Activated CD8-positive, alpha-beta T cell treated with anti-CD3 and anti-CD28 coated beads, Interleukin-2, amount 10 ng/mL, durations not matched to agents 7 days and 5 days (primary cell): ENCODE measurements around the gene RGS9BP. TPM values are rescaled to one million over a fixed set of nuclear protein-coding genes. Genes with fewer than 3 reads are reported as not detected.
"Not testable (repeated sequence)": the region's sequence is repeated elsewhere in the genome, so short reads cannot be mapped to it uniquely, and the experiment has no call there.

Source experiments
- ATAC-seq: fragments of 150-1000 bp; cut with Tn5 transposase; one replicate; pipeline ENCODE4 v1.10.0; 2021; ENCODE audit warnings: moderate library complexity
- CTCF ChIA-PET: fragments of 350-600 bp; sonication (Branson Sonifier 250); formaldehyde crosslinking; loops from one replicate; lab custom pipeline; 2021; ENCODE audit warnings: antibody characterized with exemption; lab: Charles Lee
- POLR2A ChIA-PET: fragments of 350-600 bp; sonication (Branson Sonifier 250); formaldehyde crosslinking; loops from one replicate; lab custom pipeline; 2021; ENCODE audit warnings: antibody characterized with exemption; lab: Charles Lee
- DNase-seq: peaks from one replicate; pipeline ENCODE4 v3.0.0-alpha.2; 2020
- H3K27ac Mint-ChIP-seq: one replicate; pipeline ENCODE4 v1.8.0; 2021; ENCODE audit warnings: mild to moderate bottlenecking, mixed read lengths
- H3K27me3 Mint-ChIP-seq: one replicate; pipeline ENCODE4 v1.8.0; 2021; ENCODE audit warnings: low read depth, mixed read lengths
- H3K36me3 Mint-ChIP-seq: one replicate; pipeline ENCODE4 v1.8.0; 2021; ENCODE audit warnings: low read depth, mixed read lengths
- H3K4me1 Mint-ChIP-seq: one replicate; pipeline ENCODE4 v1.8.0; 2021; ENCODE audit warnings: low read depth, mixed read lengths
- H3K4me3 Mint-ChIP-seq: one replicate; pipeline ENCODE4 v1.8.0; 2021; ENCODE audit warnings: mild to moderate bottlenecking, mixed read lengths
- H3K9me3 Mint-ChIP-seq: one replicate; pipeline ENCODE4 v1.8.0; 2022; ENCODE audit warnings: mixed read lengths; ENCODE audit not compliant: insufficient read depth
- total RNA-seq, 2 experiments: library from RNA; stranded (reverse); gene quantifications; one replicate each; pipeline ENCODE4 v1.2.3, GENCODE V29; 2021

The RGS9BP gene
- total RNA-seq, 2 experiments from 2014 or later: 0.34 to 0.37 TPM

DNA sequence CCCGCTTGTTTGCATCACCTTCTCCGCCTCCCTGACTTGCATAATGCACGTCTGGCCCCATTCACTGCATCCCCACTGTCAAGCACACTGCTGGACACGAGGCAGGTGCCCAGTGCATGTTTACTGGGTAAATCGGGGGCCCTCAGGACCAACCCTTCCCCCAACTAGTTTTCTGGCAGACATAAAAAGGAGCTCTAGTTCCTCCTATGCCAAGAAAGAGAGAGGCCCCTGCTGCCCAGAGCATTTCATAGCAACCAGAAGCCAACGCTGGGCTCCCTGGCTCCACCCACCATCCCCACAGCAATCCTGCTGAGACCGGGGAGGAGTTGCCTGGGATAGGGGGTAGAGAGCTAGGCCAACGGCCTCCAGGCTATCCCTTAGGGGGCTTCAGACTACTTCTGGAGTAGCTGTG is 23.9 kb upstream of the RGS9BP start:
- DNase-seq (no peak), ATAC-seq (no peak)
- Mint-ChIP-seq H3K27me3 (no peaks in the 10 kb centered on the region), H3K4me3 (no peak overlapping the region), H3K36me3 (peaks cover 43% of the 10 kb centered on the region), H3K27ac (no peak overlapping the region), H3K9me3 (no peaks in the 10 kb centered on the region), H3K4me1 (peaks cover 18% of the 10 kb centered on the region)
- ChIA-PET CTCF (no interaction called here), POLR2A (interaction anchor here (0.6 kb wide), 1 partner anchor 149 kb away, joined by 3 read pairs; no protein-coding TSS in a partner anchor)

DNA sequence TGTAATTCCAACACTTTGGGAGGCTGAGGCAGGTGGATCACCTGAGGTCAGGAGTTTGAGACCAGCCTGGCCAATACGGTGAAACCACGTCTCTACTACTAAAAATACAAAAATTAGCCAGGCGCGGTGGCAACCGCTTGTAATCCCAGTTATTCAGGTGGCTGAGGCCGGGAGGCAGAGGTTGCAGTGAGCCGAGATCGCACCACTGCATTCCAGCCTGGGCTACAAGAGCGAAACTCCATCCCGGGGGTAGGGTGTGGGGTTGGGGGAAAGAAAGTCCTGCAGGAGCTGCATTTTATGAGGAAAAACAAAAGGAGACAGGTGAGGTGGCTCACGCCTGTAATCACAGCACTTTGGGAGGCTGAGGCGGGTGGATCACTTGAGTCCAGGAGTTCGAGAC is 23.3 kb upstream of the RGS9BP start:
- H3K27me3 Mint-ChIP-seq, POLR2A ChIA-PET, H3K27ac Mint-ChIP-seq, ATAC-seq, CTCF ChIA-PET, H3K4me3 Mint-ChIP-seq, H3K9me3 Mint-ChIP-seq, DNase-seq: not testable (repeated sequence)
- peaks cover 37% of the 10 kb centered on the region for H3K36me3 Mint-ChIP-seq
- H3K4me1 Mint-ChIP-seq: peaks cover 12% of the 10 kb centered on the region

DNA sequence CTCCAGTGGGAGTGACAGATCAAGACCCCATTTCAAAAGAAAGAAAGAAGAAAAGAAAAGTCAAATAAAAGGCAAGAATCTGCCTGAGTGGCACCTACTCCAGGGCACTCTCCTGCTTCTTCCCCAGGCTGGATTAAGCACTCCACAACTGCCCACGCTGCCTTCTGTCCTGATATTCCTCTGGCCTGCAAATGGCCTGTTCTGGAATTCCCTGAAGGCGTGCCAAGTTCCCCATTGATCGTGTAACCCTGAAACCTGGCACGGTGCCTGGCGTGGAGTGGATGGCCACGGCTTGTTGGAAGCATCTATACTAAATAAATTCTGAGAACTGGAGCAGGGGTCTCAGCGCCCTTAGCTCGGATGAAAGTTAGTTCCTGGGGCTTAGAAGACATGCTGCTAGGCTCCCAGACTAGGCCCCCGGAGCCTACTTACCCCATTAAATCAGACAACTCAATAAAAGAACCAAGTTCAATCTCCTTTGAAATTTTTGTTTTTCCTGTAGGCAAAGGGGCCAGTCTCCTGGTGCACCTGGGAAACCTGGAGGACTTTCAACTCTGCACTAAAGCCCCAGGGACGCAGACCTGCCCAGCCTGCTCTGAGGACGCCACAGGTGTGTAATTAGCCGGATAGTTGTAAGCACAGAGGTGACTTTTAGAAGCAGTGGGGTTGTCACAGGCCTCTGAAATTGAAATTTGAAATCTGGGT is 22.6 kb upstream of the RGS9BP start:
- H3K27ac Mint-ChIP-seq: no peak overlapping the region

DNA sequence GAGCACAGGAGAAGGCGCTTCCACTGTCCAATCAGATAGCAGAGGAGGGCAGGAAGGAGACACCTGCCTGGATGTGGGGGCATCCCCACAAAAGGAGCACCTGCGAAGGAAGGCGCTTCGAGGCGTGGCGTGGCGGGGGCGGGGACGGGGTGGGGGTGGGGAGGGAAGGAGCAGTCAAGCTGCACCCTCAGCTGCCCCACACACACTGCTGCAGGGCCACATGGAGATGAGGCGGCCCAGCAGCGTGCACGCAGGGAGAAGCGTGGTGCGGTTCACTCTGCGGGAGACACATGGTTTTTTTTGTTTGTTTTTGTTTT is 22.1 kb upstream of the RGS9BP start:
- CTCF ChIA-PET: no interaction called here
- ATAC-seq: no peak
- Mint-ChIP-seq H3K4me3 (no peak overlapping the region), H3K36me3 (peaks cover 27% of the 10 kb centered on the region), H3K4me1 (no peaks in the 10 kb centered on the region), H3K9me3 (no peaks in the 10 kb centered on the region), H3K27ac (no peak overlapping the region), H3K27me3 (no peaks in the 10 kb centered on the region)
- POLR2A ChIA-PET: no interaction called here
- DNase-seq: no peak

More for the DNA sequence above, 22.6 kb upstream of the RGS9BP start:
- H3K27me3 Mint-ChIP-seq: no peaks in the 10 kb centered on the region
- H3K4me3 Mint-ChIP-seq: no peak overlapping the region
- ChIA-PET CTCF (no interaction called here), POLR2A (no interaction called here)
- H3K9me3 Mint-ChIP-seq: no peaks in the 10 kb centered on the region
- H3K36me3 Mint-ChIP-seq: peaks cover 31% of the 10 kb centered on the region
- ATAC-seq (no peak), DNase-seq (no peak)
- peaks cover 4% of the 10 kb centered on the region for H3K4me1 Mint-ChIP-seq

DNA sequence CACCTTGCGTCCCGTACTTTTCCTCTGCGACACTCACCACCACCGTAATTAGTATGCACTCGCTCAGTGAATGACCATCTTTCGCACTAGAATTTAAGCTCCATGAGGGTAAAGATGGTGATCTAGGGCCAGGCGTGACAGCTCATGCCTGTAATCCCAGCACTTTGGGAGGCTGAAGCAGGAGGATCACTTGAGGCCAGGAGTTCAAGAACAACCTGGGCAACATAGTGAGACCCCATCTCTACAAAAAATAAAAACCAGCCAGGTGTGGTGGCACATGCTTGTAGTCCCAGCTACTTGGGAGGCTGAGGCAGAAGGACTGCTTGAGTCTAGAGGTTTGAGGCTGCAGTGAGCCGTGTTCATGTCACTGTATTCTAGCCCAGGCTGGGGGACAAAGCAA is 19.3 kb upstream of the RGS9BP start:
- H3K9me3 Mint-ChIP-seq, DNase-seq, H3K27me3 Mint-ChIP-seq, H3K4me1 Mint-ChIP-seq, H3K27ac Mint-ChIP-seq, POLR2A ChIA-PET, H3K4me3 Mint-ChIP-seq, ATAC-seq: not testable (repeated sequence)
- peaks cover 15% of the 10 kb centered on the region for H3K36me3 Mint-ChIP-seq
- CTCF ChIA-PET: interaction anchor here (1.0 kb wide), 1 partner anchor 17 kb away, joined by 3 read pairs; no protein-coding TSS in a partner anchor

DNA sequence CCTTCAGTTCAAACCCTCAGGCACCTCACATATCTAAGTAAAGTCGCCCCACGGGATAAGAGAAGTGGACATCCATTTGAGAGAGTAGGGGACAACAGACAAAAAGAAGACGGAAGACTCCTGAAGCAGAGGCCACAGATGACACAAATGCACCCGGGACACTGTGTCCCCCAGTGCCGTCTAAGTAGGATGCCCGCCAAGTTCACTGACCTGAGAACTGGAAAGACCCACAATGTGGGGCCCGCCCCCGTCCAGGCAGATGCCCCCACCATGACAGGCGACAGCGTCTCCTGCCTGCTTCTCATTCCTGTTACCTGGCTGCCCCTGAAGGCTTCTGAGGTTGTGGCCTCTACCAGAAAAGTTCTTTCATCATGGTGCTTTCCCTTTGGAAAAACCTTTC is 17.6 kb upstream of the RGS9BP start:
- no peak overlapping the region for H3K27ac Mint-ChIP-seq
- DNase-seq: no peak
- ChIA-PET POLR2A (no interaction called here), CTCF (no interaction called here)
- no peaks in the 10 kb centered on the region for H3K27me3 Mint-ChIP-seq
- H3K4me1 Mint-ChIP-seq: peaks cover 8% of the 10 kb centered on the region
- H3K36me3 Mint-ChIP-seq: peaks cover 13% of the 10 kb centered on the region
- H3K4me3 Mint-ChIP-seq: no peak overlapping the region
- H3K9me3 Mint-ChIP-seq: no peaks in the 10 kb centered on the region
- no peak for ATAC-seq

DNA sequence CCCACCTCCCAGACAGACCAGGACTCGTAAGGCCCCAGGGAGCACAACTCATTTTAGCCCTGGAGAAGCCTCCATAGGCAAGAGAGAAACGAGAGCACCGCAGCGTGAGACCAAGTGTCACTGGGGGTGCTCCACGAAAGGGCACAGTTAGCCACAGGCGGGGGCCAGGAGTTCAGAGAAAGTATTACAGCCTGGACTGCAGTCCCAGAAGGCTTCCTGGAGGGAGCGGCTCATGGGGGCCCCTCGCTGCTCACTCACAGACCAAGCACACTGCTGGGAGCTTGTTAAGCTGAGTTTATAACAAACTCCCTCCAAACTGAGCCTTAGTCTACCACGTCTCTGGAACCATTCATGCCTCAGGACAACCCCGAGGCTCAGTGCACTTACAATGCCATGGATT is 17.1 kb upstream of the RGS9BP start:
- CTCF ChIA-PET: no interaction called here
- H3K36me3 Mint-ChIP-seq: peaks cover 13% of the 10 kb centered on the region
- no peak overlapping the region for H3K4me3 Mint-ChIP-seq
- H3K4me1 Mint-ChIP-seq: peaks cover 12% of the 10 kb centered on the region
- no peak overlapping the region for H3K27ac Mint-ChIP-seq
- DNase-seq (no peak), ATAC-seq (no peak)
- no peaks in the 10 kb centered on the region for H3K9me3 Mint-ChIP-seq
- no peaks in the 10 kb centered on the region for H3K27me3 Mint-ChIP-seq
- POLR2A ChIA-PET: no interaction called here

DNA sequence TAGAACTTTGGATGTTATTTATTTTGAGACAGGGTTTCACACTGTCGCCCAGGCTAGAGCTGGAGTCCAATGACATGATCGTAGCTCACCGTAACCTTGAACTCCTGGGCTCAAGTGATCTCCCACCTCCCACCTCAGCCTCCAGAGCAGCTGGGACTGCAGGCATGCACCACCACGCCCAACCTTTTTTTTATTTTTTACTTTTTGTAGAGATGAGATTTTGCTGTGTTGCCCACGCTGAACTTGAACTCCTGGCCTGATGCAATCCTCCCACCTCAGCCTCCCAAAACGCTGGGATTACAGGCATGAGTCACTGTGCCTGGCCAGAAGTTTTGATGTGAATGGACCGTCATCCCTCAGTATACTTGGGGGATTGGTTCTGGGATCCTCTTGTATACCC is 14.3 kb upstream of the RGS9BP start:
- DNase-seq: no peak
- no peak overlapping the region for H3K4me3 Mint-ChIP-seq

DNA sequence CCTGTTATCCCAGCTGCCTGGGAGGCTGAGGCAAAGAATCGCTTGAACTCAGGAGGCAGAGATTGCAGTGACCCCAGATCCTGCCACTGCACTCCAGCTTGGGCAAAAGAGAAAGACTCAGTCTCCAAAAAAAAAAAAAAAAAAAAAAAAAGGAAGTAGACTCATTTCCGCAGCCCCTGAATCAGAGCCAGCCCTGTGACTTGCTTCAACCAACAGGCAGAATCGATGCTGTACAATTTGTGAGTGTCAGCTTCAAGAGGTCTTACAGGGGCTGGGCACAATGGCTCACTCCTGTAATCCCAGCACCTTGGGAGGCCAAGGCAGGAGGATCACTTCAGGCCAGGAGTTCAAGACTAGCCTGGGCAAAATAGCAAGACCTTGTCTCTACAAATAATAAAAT is 13.5 kb upstream of the RGS9BP start:
- Mint-ChIP-seq H3K27ac (peak overlapping the region; percentile 46), H3K27me3 (no peaks in the 10 kb centered on the region), H3K4me3 (no peak overlapping the region), H3K9me3 (no peaks in the 10 kb centered on the region), H3K36me3 (peaks cover 4% of the 10 kb centered on the region), H3K4me1 (peaks cover 12% of the 10 kb centered on the region)
- ATAC-seq: no peak
- CTCF ChIA-PET: no interaction called here
- peak; percentile 28 for DNase-seq
- POLR2A ChIA-PET: interaction anchor here (0.6 kb wide), 1 partner anchor 258 kb away, joined by 3 read pairs; no protein-coding TSS in a partner anchor

More for the DNA sequence above, 14.3 kb upstream of the RGS9BP start:
- CTCF ChIA-PET: no interaction called here
- Mint-ChIP-seq H3K4me1 (peaks cover 12% of the 10 kb centered on the region), H3K27ac (no peak overlapping the region), H3K27me3 (no peaks in the 10 kb centered on the region), H3K9me3 (no peaks in the 10 kb centered on the region), H3K36me3 (peaks cover 6% of the 10 kb centered on the region)
- ATAC-seq: no peak
- POLR2A ChIA-PET: interaction anchor here (0.6 to 0.7 kb wide), 2 partner anchors 195 to 283 kb away, joined by 3 read pairs; no protein-coding TSS in a partner anchor

DNA sequence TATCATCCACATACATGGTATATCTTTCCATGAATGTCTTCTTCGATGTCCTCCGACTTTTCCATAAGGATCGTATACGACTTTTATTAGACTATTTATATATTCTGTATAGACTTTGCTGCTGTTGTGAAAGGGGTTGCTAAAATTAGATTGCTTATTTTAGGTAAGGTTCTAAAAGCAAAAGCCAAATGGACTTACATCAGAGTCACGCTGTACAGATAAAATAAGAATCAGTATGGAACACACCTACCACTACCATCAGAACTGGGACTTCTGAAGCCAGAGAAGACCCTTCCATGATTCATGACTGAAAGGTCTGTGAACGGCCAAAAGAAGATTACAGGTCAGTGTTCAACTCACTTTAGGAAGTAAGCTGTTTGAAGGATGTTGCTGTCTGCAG is 9.6 kb upstream of the RGS9BP start:
- no peaks in the 10 kb centered on the region for H3K27me3 Mint-ChIP-seq
- H3K4me1 Mint-ChIP-seq: peaks cover 23% of the 10 kb centered on the region
- H3K4me3 Mint-ChIP-seq: no peak overlapping the region
- DNase-seq: no peak
- POLR2A ChIA-PET: no interaction called here
- ATAC-seq: no peak
- H3K9me3 Mint-ChIP-seq: no peaks in the 10 kb centered on the region
- H3K27ac Mint-ChIP-seq: no peak overlapping the region
- peaks cover 4% of the 10 kb centered on the region for H3K36me3 Mint-ChIP-seq
- CTCF ChIA-PET: interaction anchor here (1.7 kb wide), 1 partner anchor 9 kb away, joined by 6 read pairs; the partner anchor contains the start of gene ANKRD27

DNA sequence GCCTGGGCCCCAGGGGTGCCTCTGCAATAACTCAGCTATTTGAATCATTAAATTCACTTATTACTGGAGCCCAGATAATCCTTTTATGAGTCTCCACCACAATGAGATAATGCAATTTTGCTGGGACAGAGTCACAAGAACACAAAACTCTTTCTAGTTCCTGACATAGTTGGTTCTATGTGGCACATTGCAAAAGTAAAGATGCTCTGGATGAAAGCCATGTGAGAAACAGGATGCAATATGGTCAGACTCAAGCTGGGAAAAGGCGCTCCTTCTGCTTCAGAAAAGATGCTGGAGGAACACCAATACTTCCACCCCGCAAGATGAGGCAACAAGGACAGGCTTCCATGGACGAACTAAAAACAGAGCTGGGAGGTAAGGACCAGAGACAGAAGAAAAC is 6.3 kb upstream of the RGS9BP start:
- peaks cover 8% of the 10 kb centered on the region for H3K36me3 Mint-ChIP-seq
- DNase-seq (no peak), ATAC-seq (no peak)
- peaks cover 2% of the 10 kb centered on the region for H3K27me3 Mint-ChIP-seq
- H3K9me3 Mint-ChIP-seq: no peaks in the 10 kb centered on the region
- no peak overlapping the region for H3K27ac Mint-ChIP-seq
- ChIA-PET CTCF (no interaction called here), POLR2A (no interaction called here)
- no peak overlapping the region for H3K4me3 Mint-ChIP-seq
- H3K4me1 Mint-ChIP-seq: peaks cover 38% of the 10 kb centered on the region

DNA sequence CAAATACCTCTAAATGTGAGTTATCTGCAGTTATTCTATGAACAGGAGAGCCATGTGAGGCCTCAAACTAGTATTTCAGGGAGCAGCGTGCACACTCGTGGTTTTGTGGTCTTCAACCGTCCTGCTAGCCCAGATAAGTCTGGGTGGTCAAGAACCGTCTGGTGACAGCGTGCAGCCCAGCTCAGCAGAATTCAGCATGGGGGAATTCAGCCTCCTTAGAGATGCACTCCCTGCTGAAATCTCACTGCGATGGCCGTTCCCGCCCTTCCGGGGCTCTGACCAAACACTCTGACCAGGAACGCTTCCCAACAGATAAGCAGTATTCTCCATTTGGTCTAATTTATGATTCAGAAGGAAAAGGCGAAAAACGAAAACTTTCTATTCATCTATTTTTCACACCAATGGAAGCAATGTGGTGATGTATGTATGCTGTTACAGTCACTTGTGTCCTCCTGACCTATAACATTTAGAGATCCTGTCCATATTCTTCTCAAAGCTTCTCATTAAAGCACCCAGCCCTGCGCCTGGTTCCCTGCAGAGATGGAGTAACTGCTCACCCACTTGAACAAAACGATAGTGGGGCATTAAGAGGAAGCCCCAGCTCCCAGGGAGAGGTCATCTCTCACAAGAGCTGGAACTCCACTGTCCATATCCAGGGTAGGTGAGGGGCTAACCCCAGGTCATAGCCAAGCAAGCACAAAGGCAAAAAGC is 3.6 kb upstream of the RGS9BP start:
- H3K9me3 Mint-ChIP-seq: no peaks in the 10 kb centered on the region
- peaks cover 43% of the 10 kb centered on the region for H3K4me1 Mint-ChIP-seq
- ATAC-seq: no peak
- ChIA-PET POLR2A (no interaction called here), CTCF (interaction anchor here (1.5 kb wide), 1 partner anchor 305 kb away, joined by 3 read pairs; no protein-coding TSS in a partner anchor)
- peaks cover 8% of the 10 kb centered on the region for H3K27me3 Mint-ChIP-seq
- H3K36me3 Mint-ChIP-seq: peaks cover 5% of the 10 kb centered on the region
- DNase-seq: no peak
- H3K4me3 Mint-ChIP-seq: no peak overlapping the region
- no peak overlapping the region for H3K27ac Mint-ChIP-seq
